ENCODE measurements around the gene GPR21.

GPR21 gene

GRCh38 chr9:123033352-123033751, at the start of gene GPR21:
TSS of gene GPR21 (plus strand) at chr9:123033667. CDS start at chr9:123034567, 900 bp downstream.
- DNase-seq (ENCODE audit: low read depth, low spot score): peak; percentile 14

- no peak for DNase-seq (ENCODE audit: low read depth, low spot score)
These were observed 47.5 kb upstream of the GPR21 start for GRCh38 chr9:122986010-122986409.

GRCh38 chr9:122988141-122988540, 45.3 kb upstream of the GPR21 start:
- no peak for DNase-seq (ENCODE audit: low read depth, low spot score)

GRCh38 chr9:122988920-122989621, 44.4 kb upstream of the GPR21 start:
- no peak for DNase-seq (ENCODE audit: low read depth, low spot score)

GRCh38 chr9:122991370-122991830, 42.1 kb upstream of the GPR21 start:
- no peak for DNase-seq (ENCODE audit: low read depth, low spot score)

- DNase-seq (ENCODE audit: low read depth, low spot score): no peak
These were observed 36.9 kb upstream of the GPR21 start for GRCh38 chr9:122996586-122996985.

- DNase-seq (ENCODE audit: low read depth, low spot score): no peak
These were observed 35.0 kb upstream of the GPR21 start for GRCh38 chr9:122998448-122998847.

- peak; percentile 16 for DNase-seq (ENCODE audit: low read depth, low spot score)
These were observed 32.9 kb upstream of the GPR21 start for GRCh38 chr9:123000371-123001068.

- DNase-seq (ENCODE audit: low read depth, low spot score): no peak
These were observed 30.7 kb upstream of the GPR21 start for GRCh38 chr9:123002754-123003153.

GRCh38 chr9:123003466-123003865, 30.0 kb upstream of the GPR21 start:
- no peak for DNase-seq (ENCODE audit: low read depth, low spot score)

GRCh38 chr9:123005964-123006363, 27.5 kb upstream of the GPR21 start:
- no peak for DNase-seq (ENCODE audit: low read depth, low spot score)

GRCh38 chr9:123007269-123007668, 26.2 kb upstream of the GPR21 start:
- no peak for DNase-seq (ENCODE audit: low read depth, low spot score)

GRCh38 chr9:123008909-123009308, 24.6 kb upstream of the GPR21 start:
- no peak for DNase-seq (ENCODE audit: low read depth, low spot score)

GRCh38 chr9:123011380-123011779, 22.1 kb upstream of the GPR21 start:
- no peak for DNase-seq (ENCODE audit: low read depth, low spot score)

GRCh38 chr9:123011878-123012528, 21.5 kb upstream of the GPR21 start:
- DNase-seq (ENCODE audit: low read depth, low spot score): no peak

- no peak for DNase-seq (ENCODE audit: low read depth, low spot score)
These were observed 16.8 kb upstream of the GPR21 start for GRCh38 chr9:123016631-123017030.

GRCh38 chr9:123020796-123021195, 12.7 kb upstream of the GPR21 start:
- DNase-seq (ENCODE audit: low read depth, low spot score): no peak

GRCh38 chr9:123026425-123026824, 7.0 kb upstream of the GPR21 start:
- no peak for DNase-seq (ENCODE audit: low read depth, low spot score)

GRCh38 chr9:123027517-123027916, 6.0 kb upstream of the GPR21 start:
- DNase-seq (ENCODE audit: low read depth, low spot score): no peak

GRCh38 chr9:123028136-123028535, 5.3 kb upstream of the GPR21 start:
- no peak for DNase-seq (ENCODE audit: low read depth, low spot score)

- DNase-seq (ENCODE audit: low read depth, low spot score): no peak
These were observed 4.5 kb upstream of the GPR21 start for GRCh38 chr9:123028973-123029372.

- DNase-seq (ENCODE audit: low read depth, low spot score): no peak
These were observed 1.5 kb upstream of the GPR21 start for GRCh38 chr9:123031963-123032362.
